NCI-H146 (cell line): ENCODE data around the gene ANXA2.
"Not testable (repeated sequence)": the region's sequence is repeated elsewhere in the genome, so short reads cannot be mapped to it uniquely, and the experiment has no call there.

Experiments
- DNase-seq: peaks from one replicate; lab custom pipeline; 2025; lab: John Stamatoyannopoulos, UW

ANXA2 gene

GRCh38 chr15:60397772-60398445 lies at the start of gene ANXA2:
ANXA2 (minus strand) TSS chr15:60397986; CDS start chr15:60386075, 11,911 bp downstream.
- peak; percentile 54 for DNase-seq

- no peak for DNase-seq
These were observed 46.6 kb upstream of the ANXA2 start for GRCh38 chr15:60444289-60444912.

- no peak for DNase-seq
These were observed 45.0 kb upstream of the ANXA2 start for GRCh38 chr15:60442763-60443162.

- DNase-seq: no peak
These were observed 44.4 kb upstream of the ANXA2 start for GRCh38 chr15:60442031-60442650.

- DNase-seq: no peak
These were observed 43.5 kb upstream of the ANXA2 start for GRCh38 chr15:60441331-60441730.

GRCh38 chr15:60438646-60439045 lies 40.9 kb upstream of the ANXA2 start:
- DNase-seq: no peak

GRCh38 chr15:60428935-60429334 lies 31.1 kb upstream of the ANXA2 start:
- DNase-seq: no peak

GRCh38 chr15:60426870-60427508 lies 29.2 kb upstream of the ANXA2 start:
- DNase-seq: no peak

GRCh38 chr15:60425461-60425860 lies 27.7 kb upstream of the ANXA2 start:
- DNase-seq: no peak

GRCh38 chr15:60424006-60424405 lies 26.2 kb upstream of the ANXA2 start:
- no peak for DNase-seq

- DNase-seq: no peak
These were observed 25.8 kb upstream of the ANXA2 start for GRCh38 chr15:60423537-60423936.

GRCh38 chr15:60421544-60421943 lies 23.8 kb upstream of the ANXA2 start:
- no peak for DNase-seq

GRCh38 chr15:60420203-60420716 lies 22.5 kb upstream of the ANXA2 start:
- no peak for DNase-seq

- DNase-seq: no peak
These were observed 22.0 kb upstream of the ANXA2 start for GRCh38 chr15:60419753-60420152.

GRCh38 chr15:60418096-60418495 lies 20.3 kb upstream of the ANXA2 start:
- DNase-seq: no peak

GRCh38 chr15:60417112-60417511 lies 19.3 kb upstream of the ANXA2 start:
- DNase-seq: no peak

GRCh38 chr15:60416484-60416883 lies 18.7 kb upstream of the ANXA2 start:
- DNase-seq: no peak

- DNase-seq: no peak
These were observed 16.4 kb upstream of the ANXA2 start for GRCh38 chr15:60414016-60414682.

GRCh38 chr15:60413231-60413824 lies 15.5 kb upstream of the ANXA2 start:
- DNase-seq: no peak

GRCh38 chr15:60412807-60413206 lies 15.0 kb upstream of the ANXA2 start:
- DNase-seq: not testable (repeated sequence)

GRCh38 chr15:60411774-60412425 lies 14.1 kb upstream of the ANXA2 start:
- no peak for DNase-seq
